ENCODE data around the gene SCEL. TPM values are rescaled to one million over a fixed set of nuclear protein-coding genes. Genes with fewer than 3 reads are reported as not detected.

Gene SCEL
- total and polyA plus RNA-seq, 2 experiments from 2014 or later: 5.4 to 5.8 TPM

GRCh38 chr13:77507931-77508776 lies 27.4 kb upstream of the SCEL start:
- TF ChIP-seq EZH2 (IDR thresholded peaks at IDR 0.05; ENCODE audit: borderline replicate concordance) (no peak), EZH2phosphoT487 (IDR thresholded peaks at IDR 0.05; ENCODE audit: low read depth, severe bottlenecking, unreplicated experiment) (no peak)
- TF ChIP-seq, protein P1, sequence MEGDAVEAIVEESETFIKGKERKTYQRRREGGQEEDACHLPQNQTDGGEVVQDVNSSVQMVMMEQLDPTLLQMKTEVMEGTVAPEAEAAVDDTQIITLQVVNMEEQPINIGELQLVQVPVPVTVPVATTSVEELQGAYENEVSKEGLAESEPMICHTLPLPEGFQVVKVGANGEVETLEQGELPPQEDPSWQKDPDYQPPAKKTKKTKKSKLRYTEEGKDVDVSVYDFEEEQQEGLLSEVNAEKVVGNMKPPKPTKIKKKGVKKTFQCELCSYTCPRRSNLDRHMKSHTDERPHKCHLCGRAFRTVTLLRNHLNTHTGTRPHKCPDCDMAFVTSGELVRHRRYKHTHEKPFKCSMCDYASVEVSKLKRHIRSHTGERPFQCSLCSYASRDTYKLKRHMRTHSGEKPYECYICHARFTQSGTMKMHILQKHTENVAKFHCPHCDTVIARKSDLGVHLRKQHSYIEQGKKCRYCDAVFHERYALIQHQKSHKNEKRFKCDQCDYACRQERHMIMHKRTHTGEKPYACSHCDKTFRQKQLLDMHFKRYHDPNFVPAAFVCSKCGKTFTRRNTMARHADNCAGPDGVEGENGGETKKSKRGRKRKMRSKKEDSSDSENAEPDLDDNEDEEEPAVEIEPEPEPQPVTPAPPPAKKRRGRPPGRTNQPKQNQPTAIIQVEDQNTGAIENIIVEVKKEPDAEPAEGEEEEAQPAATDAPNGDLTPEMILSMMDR (IDR thresholded peaks at IDR 0.05; ENCODE audit: poor library complexity): no peak
- no peaks in the 10 kb centered on the region for H3K4me1 ChIP-seq (ENCODE audit: insufficient read depth)
- H3K4me3 ChIP-seq: no peak overlapping the region
- DNase-seq (ENCODE audit: low spot score): no peak
- no peaks in the 10 kb centered on the region for H3K36me3 ChIP-seq (replicated peaks; ENCODE audit: insufficient read depth, low read depth)
- no peak overlapping the region for H2AFZ ChIP-seq
- no peaks in the 10 kb centered on the region for H3K27me3 ChIP-seq
- 79% methylated on average over 5 of the region's 5 CpGs for WGBS (ENCODE audit: low lambda C conversion rate, missing lambda C conversion rate)
- H3K9me2 ChIP-seq (replicated peaks; ENCODE audit: insufficient read depth): no peaks in the 10 kb centered on the region
- H3K4me2 ChIP-seq: no peak overlapping the region
- no peaks in the 10 kb centered on the region for H4K20me1 ChIP-seq (ENCODE audit: insufficient read depth, poor library complexity, severe bottlenecking)
- H3K9me3 ChIP-seq (ENCODE audit: low read depth): no peaks in the 10 kb centered on the region
- H3K79me2 ChIP-seq: no peaks in the 10 kb centered on the region
- H3K27ac ChIP-seq: no peak overlapping the region

DNA sequence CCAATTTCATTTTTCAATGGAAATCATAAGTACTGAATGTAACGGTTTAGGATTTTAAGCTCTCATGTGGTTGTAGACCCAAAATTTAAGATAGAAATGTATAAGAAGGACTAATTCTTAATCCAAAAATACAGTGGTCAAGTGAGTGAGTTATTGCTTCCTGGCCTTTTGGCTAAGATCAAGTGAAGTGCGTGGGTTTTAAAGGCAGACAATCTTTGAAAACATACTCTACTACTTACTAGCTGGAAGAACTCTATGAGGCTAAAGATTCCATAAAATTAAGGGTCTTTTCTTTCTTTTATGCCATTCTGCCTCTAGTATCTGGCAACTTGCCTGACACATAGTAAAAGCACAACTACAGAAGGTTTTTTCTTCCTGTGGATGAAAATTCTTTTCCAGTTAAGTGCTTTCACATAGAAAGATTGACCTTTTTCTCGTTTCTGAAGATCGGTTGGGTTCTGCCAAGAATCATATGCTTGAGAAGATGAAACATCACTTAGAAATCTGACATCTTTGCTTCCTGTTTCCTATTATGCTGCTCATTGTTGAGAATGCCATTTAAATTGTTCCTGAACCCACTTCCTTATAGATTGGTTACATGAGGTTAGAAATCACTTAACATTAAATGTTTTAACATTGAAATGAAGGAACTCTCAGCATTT lies 26.4 kb upstream of the SCEL start:
- Histone ChIP-seq H4K20me1 (ENCODE audit: insufficient read depth, poor library complexity, severe bottlenecking) (no peaks in the 10 kb centered on the region), H3K79me2 (no peaks in the 10 kb centered on the region), H3K4me2 (no peak overlapping the region), H3K9me3 (ENCODE audit: low read depth) (no peaks in the 10 kb centered on the region), H3K4me3 (no peak overlapping the region), H2AFZ (no peak overlapping the region), H3K36me3 (replicated peaks; ENCODE audit: insufficient read depth, low read depth) (no peaks in the 10 kb centered on the region), H3K27ac (peak overlapping the region; percentile 37), H3K27me3 (no peaks in the 10 kb centered on the region), H3K4me1 (ENCODE audit: insufficient read depth) (no peaks in the 10 kb centered on the region), H3K9me2 (replicated peaks; ENCODE audit: insufficient read depth) (no peaks in the 10 kb centered on the region)
- TF ChIP-seq EZH2phosphoT487 (IDR thresholded peaks at IDR 0.05; ENCODE audit: low read depth, severe bottlenecking, unreplicated experiment): no peak
- TF ChIP-seq, protein P1 (IDR thresholded peaks at IDR 0.05; ENCODE audit: poor library complexity): no peak
- no peak for TF ChIP-seq EZH2 (IDR thresholded peaks at IDR 0.05; ENCODE audit: borderline replicate concordance)
- DNase-seq (ENCODE audit: low spot score): no peak
- 66% methylated on average over 4 of the region's 4 CpGs for WGBS (ENCODE audit: low lambda C conversion rate, missing lambda C conversion rate)

DNA sequence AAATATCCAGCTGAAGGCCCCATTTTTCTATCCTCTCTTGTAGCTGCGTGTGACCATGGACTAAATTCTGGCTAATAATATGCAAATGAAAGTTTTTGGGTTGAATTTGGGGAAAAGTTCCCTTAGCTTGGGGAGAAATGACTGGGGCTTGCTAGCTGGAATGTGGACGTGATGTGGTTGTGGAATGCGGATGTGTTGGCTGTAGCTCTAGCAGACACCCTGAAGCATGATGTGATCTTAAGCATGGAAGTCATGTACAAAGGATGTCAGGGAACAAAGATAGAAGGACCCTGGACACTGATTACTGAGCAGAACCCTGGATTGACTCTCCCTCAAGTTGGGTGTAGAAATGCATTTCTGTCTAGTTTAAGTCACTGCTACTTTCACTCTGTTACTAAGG lies 25.4 kb upstream of the SCEL start:
- H3K79me2 ChIP-seq: no peaks in the 10 kb centered on the region
- no peak overlapping the region for H3K27ac ChIP-seq
- 90% methylated on average over 3 of the region's 3 CpGs for WGBS (ENCODE audit: low lambda C conversion rate, missing lambda C conversion rate)
- H2AFZ ChIP-seq: no peak overlapping the region
- H3K9me3 ChIP-seq (ENCODE audit: low read depth): no peaks in the 10 kb centered on the region
- no peaks in the 10 kb centered on the region for H3K4me1 ChIP-seq (ENCODE audit: insufficient read depth)
- H3K36me3 ChIP-seq (replicated peaks; ENCODE audit: insufficient read depth, low read depth): no peaks in the 10 kb centered on the region
- H3K9me2 ChIP-seq (replicated peaks; ENCODE audit: insufficient read depth): no peaks in the 10 kb centered on the region
- TF ChIP-seq EZH2phosphoT487 (IDR thresholded peaks at IDR 0.05; ENCODE audit: low read depth, severe bottlenecking, unreplicated experiment) (no peak), EZH2 (IDR thresholded peaks at IDR 0.05; ENCODE audit: borderline replicate concordance) (no peak)
- TF ChIP-seq, protein P1 (IDR thresholded peaks at IDR 0.05; ENCODE audit: poor library complexity): no peak
- H3K4me2 ChIP-seq: no peak overlapping the region
- H4K20me1 ChIP-seq (ENCODE audit: insufficient read depth, poor library complexity, severe bottlenecking): no peaks in the 10 kb centered on the region
- no peak for DNase-seq (ENCODE audit: low spot score)
- no peak overlapping the region for H3K4me3 ChIP-seq
- no peaks in the 10 kb centered on the region for H3K27me3 ChIP-seq

Measured in hepatocyte (in vitro differentiated cells).